Loucy (cell line): ENCODE results near the gene BCL11B.
"Not testable (repeated sequence)": the region's sequence is repeated elsewhere in the genome, so short reads cannot be mapped to it uniquely, and the experiment has no call there.

Experiments used
- H2AFZ ChIP-seq: fragments of 200-600 bp; sonication (generic); 2 replicates; pipeline ENCODE4 v1.6.0; 2016; ENCODE audit warnings: antibody characterized with exemption, mild to moderate bottlenecking, low read length, moderate library complexity
- H3F3A ChIP-seq: fragments of 200-600 bp; 2 replicates; pipeline ENCODE4 v1.6.0; 2016; ENCODE audit warnings: antibody characterized with exemption, low read depth, mild to moderate bottlenecking
- H3K27me3 ChIP-seq: fragments of 200-600 bp; sonication (generic); 2 replicates; pipeline ENCODE4 v1.6.1; 2014; ENCODE audit warnings: low read length, mild to moderate bottlenecking; ENCODE audit not compliant: insufficient read depth, poor library complexity, severe bottlenecking
- H3K36me3 ChIP-seq: fragments of 200-600 bp; sonication (generic); 2 replicates; pipeline ENCODE4 v1.6.1; 2016; ENCODE audit warnings: low read length; ENCODE audit not compliant: insufficient read depth
- H3K4me1 ChIP-seq: fragments of 200-600 bp; sonication (generic); 2 replicates; pipeline ENCODE4 v1.5.1; 2014; ENCODE audit warnings: low read length, mild to moderate bottlenecking; ENCODE audit not compliant: insufficient read depth, poor library complexity, severe bottlenecking
- H3K4me2 ChIP-seq: fragments of 200-600 bp; sonication (generic); 2 replicates; pipeline ENCODE4 v1.6.0; 2014; ENCODE audit warnings: antibody characterized with exemption, low read length, low read depth, mild to moderate bottlenecking; ENCODE audit not compliant: poor library complexity, severe bottlenecking
- H3K4me3 ChIP-seq: fragments of 200-600 bp; sonication (generic); 2 replicates; pipeline ENCODE4 v1.5.1; 2014; ENCODE audit warnings: low read length, mild to moderate bottlenecking, mixed read lengths; ENCODE audit not compliant: poor library complexity, severe bottlenecking
- H3K79me2 ChIP-seq: fragments of 200-600 bp; sonication (generic); 2 replicates; pipeline ENCODE4 v1.6.1; 2014; ENCODE audit warnings: low read length; ENCODE audit not compliant: insufficient read depth
- H3K9ac ChIP-seq: fragments of 200-600 bp; sonication (generic); 2 replicates; pipeline ENCODE4 v1.6.0; 2014; ENCODE audit warnings: mild to moderate bottlenecking, low read depth, low read length, moderate library complexity; ENCODE audit not compliant: poor library complexity, severe bottlenecking
- H3K9me2 ChIP-seq: fragments of 200-600 bp; sonication (generic); replicated peaks from 2 replicates; pipeline ENCODE4 v1.6.1; 2016; ENCODE audit warnings: low read depth, low read length, mixed read lengths
- H3K9me3 ChIP-seq: fragments of 200-600 bp; sonication (generic); 2 replicates; pipeline ENCODE4 v1.6.1; 2014; ENCODE audit warnings: mild to moderate bottlenecking, antibody characterized with exemption, low read length, low read depth; ENCODE audit not compliant: insufficient read depth
- H4K20me1 ChIP-seq: fragments of 200-600 bp; sonication (generic); 2 replicates; pipeline ENCODE4 v1.6.0; 2014; ENCODE audit warnings: antibody characterized with exemption, low read length, mild to moderate bottlenecking; ENCODE audit not compliant: insufficient read depth, poor library complexity, severe bottlenecking
- EZH2phosphoT487 ChIP-seq: fragments of 200-600 bp; IDR thresholded peaks from 2 replicates; pipeline ENCODE4 v1.6.1; 2018; ENCODE audit warnings: antibody characterized with exemption, mild to moderate bottlenecking, moderate library complexity, borderline replicate concordance
- TF ChIP-seq, protein P1 (sequence below): fragments of 200-600 bp; sonication (generic); conservative IDR thresholded peaks from 2 replicates; pipeline ENCODE4 v1.5.1; 2014; ENCODE audit warnings: mild to moderate bottlenecking, antibody characterized with exemption, low read length

Gene BCL11B

DNA sequence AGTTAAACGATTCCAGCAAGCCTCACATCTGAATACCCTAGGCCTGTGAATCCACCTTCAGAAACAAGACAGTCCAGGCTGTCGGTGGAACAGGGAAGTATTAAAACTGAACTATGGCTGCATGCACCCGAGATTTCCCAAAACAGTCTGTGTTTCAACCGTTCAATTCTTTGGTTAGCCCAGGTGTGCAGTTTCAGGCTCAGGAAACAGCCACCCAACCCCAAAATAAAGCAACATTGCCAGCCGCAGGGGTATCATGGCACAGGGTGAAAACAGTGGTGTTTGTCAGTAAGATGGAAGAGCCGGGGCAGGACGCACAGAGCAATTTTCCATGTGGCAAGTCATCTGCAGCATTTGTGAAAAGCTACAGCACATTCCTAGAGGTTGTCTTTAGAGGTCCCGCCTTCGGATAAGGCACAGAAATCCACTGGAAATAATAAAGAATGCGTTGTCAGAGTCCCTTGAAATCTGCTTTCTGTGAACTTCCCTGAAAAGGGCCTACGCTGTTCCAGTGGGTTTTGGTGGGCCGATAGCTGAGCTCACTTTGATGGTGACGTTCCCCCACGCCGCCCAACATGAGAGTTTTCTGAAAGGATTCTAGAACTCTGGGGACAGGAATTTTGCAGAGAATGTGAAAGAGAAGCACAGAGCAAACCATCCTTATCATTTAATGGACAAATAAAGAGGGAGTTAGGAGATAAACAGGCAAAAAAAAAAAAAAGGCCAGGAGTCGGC, 84.9 kb downstream of the BCL11B start:
- TF ChIP-seq, protein P1, sequence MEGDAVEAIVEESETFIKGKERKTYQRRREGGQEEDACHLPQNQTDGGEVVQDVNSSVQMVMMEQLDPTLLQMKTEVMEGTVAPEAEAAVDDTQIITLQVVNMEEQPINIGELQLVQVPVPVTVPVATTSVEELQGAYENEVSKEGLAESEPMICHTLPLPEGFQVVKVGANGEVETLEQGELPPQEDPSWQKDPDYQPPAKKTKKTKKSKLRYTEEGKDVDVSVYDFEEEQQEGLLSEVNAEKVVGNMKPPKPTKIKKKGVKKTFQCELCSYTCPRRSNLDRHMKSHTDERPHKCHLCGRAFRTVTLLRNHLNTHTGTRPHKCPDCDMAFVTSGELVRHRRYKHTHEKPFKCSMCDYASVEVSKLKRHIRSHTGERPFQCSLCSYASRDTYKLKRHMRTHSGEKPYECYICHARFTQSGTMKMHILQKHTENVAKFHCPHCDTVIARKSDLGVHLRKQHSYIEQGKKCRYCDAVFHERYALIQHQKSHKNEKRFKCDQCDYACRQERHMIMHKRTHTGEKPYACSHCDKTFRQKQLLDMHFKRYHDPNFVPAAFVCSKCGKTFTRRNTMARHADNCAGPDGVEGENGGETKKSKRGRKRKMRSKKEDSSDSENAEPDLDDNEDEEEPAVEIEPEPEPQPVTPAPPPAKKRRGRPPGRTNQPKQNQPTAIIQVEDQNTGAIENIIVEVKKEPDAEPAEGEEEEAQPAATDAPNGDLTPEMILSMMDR, result no peak
- TF ChIP-seq EZH2phosphoT487, result no peak
- H3K27me3 ChIP-seq, result no peaks in the 10 kb centered on the region
- H3K79me2 ChIP-seq, result peaks cover 95% of the 10 kb centered on the region
- no peaks in the 10 kb centered on the region for H3K9me2 ChIP-seq
- no peaks in the 10 kb centered on the region for H3K9me3 ChIP-seq
- no peak overlapping the region for H2AFZ ChIP-seq
- H4K20me1 ChIP-seq, result peaks cover 44% of the 10 kb centered on the region
- no peaks in the 10 kb centered on the region for H3F3A ChIP-seq
- H3K9ac ChIP-seq, result no peak overlapping the region
- H3K4me3 ChIP-seq, result no peak overlapping the region
- no peaks in the 10 kb centered on the region for H3K4me1 ChIP-seq
- H3K36me3 ChIP-seq, result peaks cover 21% of the 10 kb centered on the region; the same call in 1 of the 2 replicates
- no peak overlapping the region for H3K4me2 ChIP-seq

DNA sequence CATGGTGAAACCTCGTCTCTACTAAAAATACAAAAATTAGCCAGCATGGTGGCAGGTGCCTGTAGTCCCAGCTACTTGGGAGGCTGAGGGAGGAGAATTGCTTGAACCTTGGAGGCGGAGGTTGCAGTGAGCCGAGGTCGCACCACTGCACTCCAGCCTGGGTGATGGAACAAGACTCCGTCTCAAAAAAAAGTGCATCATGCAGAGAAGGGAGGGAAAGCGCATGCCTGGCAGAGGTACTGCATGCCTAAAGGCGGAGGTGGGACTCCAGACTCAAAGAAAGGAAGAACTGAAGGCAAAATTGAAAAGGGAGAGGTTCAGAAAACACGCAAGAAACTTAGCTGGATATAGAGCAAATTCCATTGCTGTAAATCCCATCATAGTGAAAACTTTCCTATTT, 85.7 kb downstream of the BCL11B start:
- not testable (repeated sequence) for H3K27me3 ChIP-seq, H3F3A ChIP-seq, H3K4me1 ChIP-seq, H3K9me3 ChIP-seq, H3K4me2 ChIP-seq, H3K9ac ChIP-seq, H3K9me2 ChIP-seq, H2AFZ ChIP-seq, H3K4me3 ChIP-seq
- peaks cover 95% of the 10 kb centered on the region for H3K79me2 ChIP-seq
- peaks cover 21% of the 10 kb centered on the region; the same call in 1 of the 2 replicates for H3K36me3 ChIP-seq
- H4K20me1 ChIP-seq, result peaks cover 42% of the 10 kb centered on the region

DNA sequence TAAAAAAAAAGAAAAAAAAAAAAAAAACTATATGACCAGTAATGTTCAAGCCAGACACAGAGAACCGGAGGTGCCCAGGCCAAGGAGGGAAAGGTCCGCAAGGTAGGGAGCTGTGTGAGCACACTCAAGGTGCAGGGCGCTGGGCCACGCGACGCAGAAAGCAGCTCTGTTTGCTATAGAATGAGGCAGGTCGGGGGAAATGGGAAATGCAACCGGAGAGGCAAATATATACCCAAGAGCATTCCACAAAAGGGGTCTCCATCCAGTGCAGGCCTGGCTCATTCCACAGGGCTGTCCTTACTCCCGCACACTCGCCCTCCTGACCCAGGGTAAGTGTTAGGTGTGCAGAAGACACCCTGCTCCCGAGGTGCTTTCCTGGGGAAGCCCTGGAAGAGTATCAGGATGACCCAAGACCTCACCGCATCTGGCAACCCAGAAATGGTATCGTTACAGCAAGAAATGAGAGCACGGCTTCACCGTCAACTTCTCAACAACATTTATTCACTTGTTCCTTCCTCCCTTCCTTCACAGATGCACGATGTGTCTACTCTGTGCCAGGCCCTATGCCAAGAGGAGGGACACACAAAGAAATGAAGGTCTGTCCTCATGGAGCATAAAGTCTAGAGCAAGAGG, 86.4 kb downstream of the BCL11B start:
- Histone ChIP-seq H2AFZ (no peak overlapping the region), H3K36me3 (peaks cover 21% of the 10 kb centered on the region; the same call in 1 of the 2 replicates), H3K79me2 (peaks cover 95% of the 10 kb centered on the region), H4K20me1 (peaks cover 35% of the 10 kb centered on the region), H3K4me3 (no peak overlapping the region), H3K27me3 (no peaks in the 10 kb centered on the region), H3F3A (no peaks in the 10 kb centered on the region), H3K4me2 (no peak overlapping the region), H3K9me3 (no peaks in the 10 kb centered on the region), H3K9me2 (no peaks in the 10 kb centered on the region), H3K9ac (no peak overlapping the region), H3K4me1 (no peaks in the 10 kb centered on the region)
- TF ChIP-seq, protein P1, result no peak
- no peak for TF ChIP-seq EZH2phosphoT487
